NCI-H1105 treated with DMSO at 0.1 percent for 48 hours (cell line): Measurements from ENCODE around the gene JAK1.

Experiments
- DNase-seq: peaks from one replicate; lab custom pipeline; 2025; lab: John Stamatoyannopoulos, UW

JAK1 gene

DNA sequence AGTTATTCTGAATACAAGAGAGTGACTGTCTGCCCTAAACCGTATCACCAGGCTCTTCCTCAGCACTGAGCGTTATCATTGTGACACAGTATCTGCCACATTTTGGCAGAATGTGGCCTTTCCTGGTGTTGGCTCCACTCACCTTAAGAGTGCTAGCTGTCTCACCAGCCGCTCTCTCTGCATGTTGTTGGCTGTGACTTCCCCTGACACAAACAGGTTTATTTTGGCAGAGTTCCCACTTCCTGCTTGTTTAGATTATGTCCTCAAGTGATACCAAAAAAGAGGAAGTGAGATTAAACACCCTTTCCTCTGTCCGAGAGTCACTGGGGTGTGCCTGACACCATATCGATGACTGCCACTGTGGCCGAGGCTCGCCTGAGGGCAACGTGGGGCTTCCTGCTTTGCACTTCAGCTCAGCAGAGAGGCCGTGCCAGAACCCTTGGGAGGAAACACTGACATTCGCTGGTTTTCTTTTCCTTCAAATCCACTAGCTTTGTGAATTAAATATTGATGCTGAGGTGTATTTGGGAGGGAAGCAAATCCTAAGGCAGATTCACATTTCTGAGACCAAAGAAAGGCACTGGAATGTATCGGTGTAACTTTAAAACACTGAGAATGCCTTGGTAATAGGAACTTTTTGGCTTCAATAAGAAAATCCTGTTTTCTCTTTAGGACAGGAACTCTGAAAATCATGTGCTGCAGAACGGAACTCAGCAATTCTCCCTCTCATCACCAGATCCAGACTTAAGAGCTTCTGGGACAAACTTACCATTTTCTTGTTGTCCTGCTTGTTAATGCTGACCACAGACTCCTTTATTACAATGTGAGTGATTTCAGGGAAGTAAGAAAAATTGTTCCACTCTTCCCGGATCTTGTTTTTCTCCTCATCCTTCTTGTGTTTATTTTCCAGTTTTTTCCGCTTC lies 102.1 kb downstream of the JAK1 start:
- DNase-seq, result peak; percentile 2

DNA sequence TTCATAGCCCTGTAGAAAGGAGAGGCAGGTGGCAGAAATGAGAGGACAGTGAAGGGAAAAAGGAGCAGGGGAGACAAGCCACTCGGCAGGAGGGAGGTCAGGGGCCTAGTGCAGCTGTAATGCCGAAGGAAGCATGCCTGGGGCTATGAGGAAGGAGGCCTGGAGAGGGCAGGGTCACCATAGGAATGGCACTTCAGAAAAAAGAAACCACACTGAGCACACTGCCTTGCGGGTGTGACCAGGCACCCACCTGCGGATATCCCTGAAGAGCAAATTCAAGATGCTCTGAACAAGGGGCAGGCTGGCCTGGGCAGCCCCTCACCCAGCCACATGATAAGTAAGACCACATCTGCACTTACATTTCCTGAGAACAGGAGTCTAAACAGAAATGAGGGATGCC lies 104.7 kb downstream of the JAK1 start:
- DNase-seq, result no peak

DNA sequence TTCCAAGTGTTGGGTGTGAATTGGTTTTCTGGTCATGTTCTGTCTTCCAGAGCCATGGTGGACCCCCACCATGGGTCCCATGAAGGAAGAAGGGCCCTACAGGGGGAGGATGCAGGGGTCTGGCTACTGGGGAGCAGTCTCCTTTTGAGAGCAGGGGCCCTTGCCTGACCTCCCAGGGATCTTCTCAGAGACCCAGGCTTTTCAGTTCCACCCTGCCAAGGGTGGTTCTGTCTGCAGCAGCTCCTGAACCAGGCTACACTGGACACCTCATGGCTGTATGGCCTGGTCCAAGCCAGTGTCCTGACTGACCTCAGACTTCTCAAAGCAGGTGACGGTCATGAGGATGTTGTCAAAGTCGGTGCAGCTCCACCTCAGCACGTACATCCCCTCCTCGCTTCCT lies 109.0 kb downstream of the JAK1 start:
- DNase-seq, result no peak

DNA sequence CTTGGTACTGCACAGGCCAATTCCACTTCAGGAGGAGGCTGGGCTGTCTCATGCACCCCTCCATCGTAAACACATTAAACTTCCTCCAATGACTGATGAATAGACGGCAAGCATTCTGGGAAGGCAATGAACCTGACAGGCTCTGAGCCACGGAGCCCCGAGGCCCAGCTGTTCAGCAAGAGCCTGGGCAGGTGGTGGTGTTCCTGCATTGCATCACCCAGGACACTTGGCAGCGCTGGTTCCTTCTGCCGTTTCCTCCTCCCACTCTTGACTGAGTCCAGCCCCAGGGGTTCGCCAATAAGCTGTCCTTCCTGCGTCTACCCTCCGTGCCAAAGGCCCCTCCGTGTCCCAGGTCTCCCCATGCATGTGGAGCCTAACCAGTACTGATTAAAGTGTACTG lies 109.8 kb downstream of the JAK1 start:
- no peak for DNase-seq

DNA sequence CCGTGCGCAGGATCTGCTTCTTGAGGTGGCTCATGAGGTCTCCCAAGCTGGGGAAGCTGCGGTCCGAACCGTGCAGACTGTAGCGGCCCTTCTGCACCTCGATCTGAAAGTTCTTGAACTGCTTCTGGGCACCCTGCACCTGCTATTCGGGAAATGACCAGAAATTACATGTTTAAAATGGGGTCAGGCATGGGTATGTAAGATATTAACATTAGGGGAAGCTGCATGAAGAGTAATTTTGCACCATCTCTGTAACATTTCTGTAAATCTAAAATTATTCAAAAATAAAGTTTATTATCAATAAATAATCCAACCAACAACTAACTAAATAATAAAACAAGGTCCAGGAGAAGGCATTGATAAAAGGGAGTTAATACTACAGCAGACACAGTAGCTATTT lies 110.8 kb downstream of the JAK1 start:
- DNase-seq, result no peak

DNA sequence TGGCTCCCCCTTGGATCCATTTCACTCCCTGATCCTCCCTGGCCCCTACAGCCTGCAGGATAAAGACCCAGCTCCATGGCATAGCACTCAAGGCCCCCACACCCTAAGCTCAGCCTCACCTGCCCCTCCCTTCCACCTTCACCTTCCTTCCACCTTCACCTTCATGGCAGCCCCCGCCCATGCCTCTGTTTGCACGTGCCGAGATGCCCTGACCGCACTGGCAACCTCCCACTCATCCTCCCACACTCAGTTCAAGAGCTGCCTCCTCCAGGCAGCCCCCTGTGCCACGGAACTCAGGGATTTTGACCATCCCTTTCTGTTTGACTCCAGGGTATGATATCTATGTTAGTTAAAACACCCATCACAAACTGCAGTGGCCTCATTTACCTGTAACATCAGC lies 111.7 kb downstream of the JAK1 start:
- no peak for DNase-seq

DNA sequence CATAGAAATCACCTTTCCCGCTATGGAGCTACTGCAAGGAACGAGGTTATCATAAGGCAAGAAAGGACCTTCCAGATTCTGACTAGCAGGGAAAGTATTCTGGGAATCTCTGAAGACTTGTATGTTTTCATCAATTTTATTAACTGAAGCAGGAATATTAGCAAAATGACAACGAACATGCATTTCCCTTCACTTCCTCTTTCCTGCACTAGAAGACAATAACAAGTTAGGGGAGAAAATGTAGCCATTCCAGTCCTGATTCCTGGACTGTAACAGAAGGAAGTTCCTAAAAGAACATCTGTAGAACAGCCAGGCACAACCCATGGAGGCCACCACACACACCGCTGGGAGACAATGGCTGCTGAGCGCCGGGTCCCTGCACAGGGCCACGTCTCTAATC lies 114.7 kb downstream of the JAK1 start:
- no peak for DNase-seq

DNA sequence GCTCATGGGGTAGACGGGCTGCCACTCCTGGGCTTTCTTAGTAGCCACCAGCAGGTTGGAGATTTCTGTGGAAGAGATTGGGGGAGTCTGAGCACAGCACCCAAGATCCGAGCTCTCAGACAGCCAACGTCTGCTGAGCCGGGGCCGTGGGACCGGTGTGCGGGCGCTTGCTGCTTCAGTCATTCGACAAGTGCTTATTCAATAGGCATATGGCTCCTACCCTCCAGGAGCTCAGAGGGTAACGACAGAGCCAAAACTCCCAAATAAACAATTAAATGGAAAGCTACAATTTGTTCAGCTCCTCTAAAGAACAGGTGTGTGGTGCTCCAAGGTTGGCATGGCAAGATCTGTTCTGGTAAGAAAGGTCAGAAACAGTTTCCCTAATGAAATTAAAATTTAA lies 115.5 kb downstream of the JAK1 start:
- DNase-seq, result no peak

DNA sequence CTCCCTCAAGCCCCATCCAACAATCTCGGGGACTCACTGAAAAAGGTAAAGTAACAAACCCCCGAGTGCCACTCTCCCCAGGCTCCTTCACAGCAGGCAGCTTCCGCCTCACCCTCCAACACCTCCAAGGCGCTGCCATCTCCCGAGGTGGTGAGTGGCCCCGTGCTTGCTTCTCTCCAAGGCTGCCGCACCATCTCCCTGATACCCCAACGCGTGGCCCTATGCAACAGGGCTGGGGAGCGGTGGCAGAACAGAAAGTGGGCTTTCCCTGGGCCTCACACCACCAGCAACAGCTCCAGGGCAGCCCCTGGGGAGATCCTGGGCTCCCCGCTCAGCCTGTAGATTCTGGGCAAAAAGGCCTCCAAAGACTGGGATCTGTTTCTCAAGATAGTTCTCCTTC lies 116.4 kb downstream of the JAK1 start:
- DNase-seq, result no peak

DNA sequence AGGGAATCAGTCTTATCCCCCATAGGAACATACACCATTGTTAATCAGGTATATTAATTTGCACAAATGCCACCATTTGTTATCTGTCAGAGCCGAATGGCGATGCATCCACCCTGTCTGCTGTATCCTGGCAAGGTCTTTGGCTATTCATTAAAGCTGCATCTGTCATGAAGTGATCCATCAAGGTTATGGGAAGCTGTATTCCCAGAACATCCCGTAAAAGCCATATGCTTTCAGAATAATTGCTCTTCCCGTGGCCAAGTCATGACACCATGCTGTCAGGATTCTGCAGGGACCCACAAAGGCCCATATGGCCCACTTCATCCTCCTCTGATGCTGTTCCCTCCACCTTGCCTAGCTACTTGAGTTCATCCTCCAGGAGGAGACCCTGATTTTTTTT lies 117.5 kb downstream of the JAK1 start:
- no peak for DNase-seq

DNA sequence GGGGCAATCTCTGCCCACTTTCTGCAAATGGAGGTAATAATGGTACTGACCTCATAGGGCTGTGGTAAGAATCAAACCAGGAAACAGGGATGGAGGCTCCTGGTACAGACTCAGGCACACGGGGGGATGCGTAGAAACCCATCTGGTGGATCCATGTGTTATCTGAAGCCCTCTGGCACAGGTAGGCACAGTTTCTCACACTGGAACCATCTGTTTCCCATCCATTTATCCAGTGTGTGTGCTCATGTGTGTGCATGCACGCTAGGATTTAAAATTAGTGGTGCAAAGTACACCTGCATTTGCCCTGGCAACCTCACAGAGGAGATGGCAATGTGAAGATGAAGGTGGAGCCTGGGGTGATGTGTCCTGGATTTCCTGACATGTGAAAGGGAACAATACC lies 118.2 kb downstream of the JAK1 start:
- no peak for DNase-seq

DNA sequence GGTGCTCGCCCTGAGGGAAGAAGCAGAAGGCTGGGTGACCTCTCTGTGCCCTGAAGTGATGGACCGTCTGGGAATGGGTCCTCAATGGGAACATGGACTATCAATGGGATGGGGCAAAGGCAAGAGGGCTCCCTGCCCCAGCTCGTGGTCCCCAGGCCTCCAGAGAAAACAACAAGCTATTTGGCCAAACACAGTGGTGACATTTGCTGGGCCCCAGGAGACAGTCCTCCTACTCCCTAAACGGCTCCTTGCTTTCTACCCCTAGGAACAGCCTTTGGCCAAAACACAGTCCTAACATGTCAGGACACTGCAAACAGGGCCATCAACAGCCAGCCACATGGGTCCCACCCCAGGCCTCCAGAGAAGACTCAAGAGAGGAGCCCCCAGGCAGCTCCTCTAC lies 118.7 kb downstream of the JAK1 start:
- DNase-seq, result no peak

DNA sequence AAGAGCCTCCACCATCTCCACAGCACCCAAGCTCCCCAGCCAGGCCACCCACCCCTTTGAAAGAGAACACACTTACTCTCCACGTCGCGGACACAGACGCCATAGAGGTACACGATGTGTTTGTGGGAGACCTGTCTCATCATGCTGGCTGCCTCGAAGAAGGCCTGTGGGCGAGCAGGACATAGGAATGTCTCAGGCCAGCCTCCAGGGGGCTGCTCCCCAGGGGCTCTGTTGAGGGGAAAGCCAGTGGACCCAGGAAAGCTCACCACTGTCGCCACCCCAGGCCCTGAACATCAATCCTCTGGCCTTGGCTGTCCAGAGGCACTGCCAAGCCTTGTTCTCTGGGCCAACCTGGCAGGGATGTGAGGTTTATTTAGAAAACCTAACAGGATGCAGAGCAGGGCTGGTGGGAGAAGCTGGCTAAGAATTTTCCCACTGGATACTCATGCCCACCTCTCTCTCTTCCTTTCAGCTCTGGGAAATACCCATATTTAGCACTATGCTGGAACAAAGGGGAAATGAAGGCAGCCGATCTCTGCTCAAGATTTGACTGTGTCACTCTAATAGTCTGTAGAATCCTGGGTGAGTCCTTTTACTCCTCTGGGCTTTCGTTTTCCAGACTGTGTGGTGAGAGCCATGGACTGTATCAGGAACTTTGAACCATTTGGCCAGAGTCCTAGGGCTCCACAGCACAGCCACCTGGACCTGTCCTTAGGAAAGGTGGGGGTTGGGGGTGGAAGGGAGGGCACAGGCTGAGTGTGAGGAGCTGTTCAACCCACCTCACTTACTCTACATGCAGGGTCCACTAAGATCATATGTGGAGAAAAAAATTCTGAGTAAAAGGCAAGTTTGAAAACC lies 119.5 kb downstream of the JAK1 start:
- no peak for DNase-seq

DNA sequence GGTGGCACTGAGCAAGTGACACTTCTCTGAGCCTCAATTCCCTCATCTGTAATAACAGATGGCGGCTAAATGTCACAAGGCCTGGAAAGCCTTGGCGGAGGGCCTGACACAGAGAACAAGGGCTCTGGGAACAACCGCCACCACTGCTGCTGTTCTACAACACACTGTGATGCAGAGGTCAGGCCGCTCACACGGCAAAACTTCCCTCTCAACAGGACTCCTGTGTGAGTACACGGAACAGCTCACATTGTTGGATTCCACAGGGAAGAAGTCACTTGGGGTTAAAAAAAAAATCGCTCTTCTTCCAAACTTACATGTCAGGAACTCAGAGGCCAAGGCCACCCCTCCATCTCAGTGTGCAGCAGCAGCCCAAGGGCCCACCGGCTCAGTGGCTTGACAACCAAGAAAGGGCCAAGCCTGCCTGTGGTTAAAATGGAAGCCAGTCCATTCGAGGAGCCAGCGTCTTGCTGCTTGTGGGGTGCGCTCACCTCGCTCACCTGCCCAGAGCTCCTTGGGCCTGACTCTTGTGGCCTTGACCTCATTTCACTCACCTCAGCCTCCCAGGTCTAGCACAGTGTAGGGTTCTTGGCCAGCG lies 120.4 kb downstream of the JAK1 start:
- no peak for DNase-seq

DNA sequence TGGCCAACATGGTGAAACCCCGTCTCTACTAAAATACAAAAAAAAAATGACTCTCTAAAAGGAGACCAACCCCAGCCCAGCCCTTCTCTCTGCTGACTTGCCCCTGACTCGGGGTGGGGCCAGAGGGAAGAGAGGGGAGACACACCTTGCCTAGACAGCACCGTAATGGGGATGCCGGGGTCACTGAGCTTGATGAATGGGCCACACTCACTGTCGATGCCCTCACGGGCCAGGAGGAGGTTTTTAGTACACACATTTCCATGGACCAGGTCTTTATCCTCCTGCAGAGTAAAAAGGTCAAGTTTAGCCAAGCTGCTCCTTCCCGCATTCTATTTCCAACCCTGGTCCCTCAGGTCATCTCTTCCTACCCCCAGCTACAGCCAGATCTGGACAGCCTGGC lies 121.7 kb downstream of the JAK1 start:
- DNase-seq, result no peak

DNA sequence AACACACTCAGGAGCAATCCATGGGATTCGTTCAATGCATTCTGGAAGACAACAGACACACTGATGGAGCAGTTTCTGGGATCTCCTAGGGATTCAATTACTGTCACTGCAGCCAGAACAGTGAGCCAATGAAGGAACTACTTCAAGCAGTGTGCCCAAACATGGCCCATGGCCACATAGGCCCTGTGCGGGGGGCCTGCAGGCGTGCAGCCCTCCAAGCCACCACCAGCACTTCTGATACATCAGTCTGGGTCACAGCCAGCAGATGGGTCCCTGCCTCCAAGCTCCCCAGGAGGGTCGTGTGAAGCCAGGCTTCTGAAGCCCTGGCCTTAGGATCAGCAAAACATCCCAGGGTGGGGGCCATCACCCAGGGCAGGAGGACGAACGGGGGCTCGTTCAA lies 122.2 kb downstream of the JAK1 start:
- no peak for DNase-seq

DNA sequence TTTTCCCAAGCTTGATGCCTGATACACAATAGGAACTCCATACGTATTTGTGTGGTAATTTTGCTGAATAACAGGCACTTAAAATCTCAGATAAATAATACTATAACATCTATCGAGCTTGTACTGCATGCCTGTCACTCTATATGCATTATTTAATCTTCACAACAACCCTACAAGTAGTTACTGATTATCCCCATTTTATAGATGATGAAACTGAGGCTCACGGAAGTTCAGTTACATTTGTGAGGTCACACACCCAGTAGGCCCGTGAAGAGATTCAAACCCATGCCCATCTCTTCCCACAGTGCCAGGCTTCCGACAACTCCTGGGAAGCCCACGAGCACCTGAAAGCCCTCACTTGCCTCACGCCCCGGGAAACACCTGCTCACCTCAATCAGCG lies 122.7 kb downstream of the JAK1 start:
- DNase-seq, result no peak

DNA sequence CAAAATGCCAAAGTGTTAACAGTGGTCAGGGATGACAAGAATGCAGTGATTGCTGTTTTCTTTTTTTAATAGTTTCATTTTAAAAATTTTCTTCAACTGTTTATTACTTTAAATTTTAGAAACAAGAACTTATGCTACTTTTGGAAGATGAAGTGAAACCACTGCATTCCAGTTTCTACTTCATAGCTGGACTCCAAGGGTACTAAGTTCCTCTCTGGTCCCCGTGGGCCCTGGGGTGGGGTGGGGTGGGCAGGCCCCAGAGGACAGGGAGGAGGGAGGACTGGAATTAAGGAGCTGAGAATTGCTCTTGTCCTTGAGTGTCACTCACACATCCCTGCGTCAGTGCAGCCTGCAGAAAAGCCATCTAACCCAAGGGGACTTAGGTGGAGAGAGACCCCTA lies 124.1 kb downstream of the JAK1 start:
- DNase-seq, result no peak

DNA sequence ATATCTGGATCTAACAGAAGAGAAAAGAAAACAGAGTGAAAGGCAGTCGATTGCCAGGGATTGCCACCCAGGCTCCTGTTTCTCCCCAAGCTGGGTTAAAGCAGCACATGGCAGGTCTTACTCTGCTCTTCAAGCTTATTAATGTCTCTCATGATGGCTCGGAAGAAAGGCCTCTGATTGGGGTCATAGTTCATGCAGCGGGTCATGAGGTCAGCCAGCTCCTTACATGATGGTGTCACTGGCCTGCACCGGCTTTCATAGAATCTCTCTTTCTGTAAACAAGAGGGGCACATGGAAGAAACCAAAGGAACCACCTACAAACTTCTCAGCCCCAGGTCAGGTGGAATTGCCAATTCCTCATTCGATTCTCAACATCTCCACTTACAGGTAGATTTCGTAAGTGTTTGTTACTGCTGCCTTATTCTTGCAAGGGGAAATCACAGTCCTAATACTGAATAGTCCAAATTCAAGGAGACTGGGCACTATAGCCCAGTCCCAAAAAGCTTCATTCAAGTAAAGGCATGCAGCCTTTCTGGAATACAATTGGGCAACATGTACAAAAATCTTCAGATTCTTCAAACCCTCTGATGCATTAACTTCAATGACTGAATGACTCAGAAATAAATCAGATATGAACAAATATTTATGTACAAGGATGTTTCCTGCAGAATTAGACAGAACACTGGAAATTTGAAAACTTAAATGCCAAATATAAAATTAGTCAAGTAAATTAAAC lies 124.9 kb downstream of the JAK1 start:
- DNase-seq, result no peak

DNA sequence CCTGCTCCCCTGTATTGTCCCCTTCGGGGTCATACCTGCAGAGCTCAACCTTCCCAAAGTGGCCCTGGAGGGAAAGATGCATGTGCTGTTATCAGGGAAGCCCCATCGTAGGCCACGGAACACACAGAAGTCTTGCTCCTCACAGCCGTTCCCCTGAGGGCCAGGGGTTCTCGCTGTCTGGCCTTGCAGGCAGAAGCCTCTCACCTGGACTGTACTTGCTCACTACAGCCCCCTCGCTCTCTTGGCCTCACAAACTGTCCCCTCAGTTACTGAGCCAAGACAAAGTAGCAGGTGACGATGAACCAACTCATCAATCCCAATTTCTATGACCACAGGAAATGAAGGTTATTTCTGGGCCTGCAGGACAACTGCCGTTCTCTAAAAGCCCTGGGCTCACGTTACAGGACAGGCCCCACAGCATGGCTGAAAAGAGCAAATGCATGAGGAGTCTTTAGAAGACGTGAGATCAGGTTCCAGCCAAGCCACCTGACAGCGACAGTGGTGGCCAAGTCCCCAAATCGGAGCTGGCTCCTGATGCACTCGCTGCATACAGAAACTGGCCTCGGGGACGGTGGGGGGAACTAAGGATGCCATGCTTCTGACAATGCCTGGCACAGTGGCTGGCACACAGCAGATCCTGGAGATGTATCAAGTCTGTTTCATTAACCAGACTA lies 126.5 kb downstream of the JAK1 start:
- no peak for DNase-seq

DNA sequence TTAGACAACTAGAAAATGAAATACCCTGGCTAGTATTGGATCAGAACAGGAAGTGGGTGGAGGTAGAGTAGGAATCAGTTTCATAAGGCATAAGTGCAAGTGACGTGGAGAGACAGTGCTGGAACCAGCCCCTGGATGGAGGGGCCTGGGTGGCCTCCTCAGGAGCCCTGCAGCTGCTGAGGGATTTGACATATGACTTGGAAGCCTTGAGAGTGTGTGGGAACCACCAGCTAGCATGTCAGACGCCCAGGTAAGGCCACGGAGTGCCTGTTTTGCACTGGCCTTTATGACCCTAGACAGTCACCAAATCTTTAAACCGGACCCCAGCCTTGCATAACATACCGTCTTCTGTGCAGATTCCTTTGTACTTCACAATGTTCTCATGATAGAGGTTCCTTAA lies 127.1 kb downstream of the JAK1 start:
- DNase-seq, result no peak

DNA sequence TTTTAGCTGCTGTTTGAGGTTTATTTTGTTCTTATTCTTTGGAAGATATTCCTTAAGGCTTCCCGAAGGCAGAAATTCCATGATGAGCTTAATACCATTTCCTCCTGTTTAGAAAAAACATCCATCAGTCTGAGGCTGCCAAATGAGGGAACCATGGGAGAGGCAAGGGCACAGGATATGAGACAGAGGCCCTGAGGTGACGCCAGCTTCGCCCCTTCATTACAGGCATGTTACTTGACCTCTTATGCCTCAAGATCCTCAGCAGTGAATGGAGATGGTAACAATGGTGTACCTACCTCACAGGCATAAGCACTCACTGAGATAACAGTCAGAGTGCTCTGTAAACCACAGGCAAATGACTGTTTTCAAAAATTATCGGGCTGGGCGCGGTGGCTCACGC lies 127.9 kb downstream of the JAK1 start:
- no peak for DNase-seq
